H1 (cell line): Measurements from ENCODE around the gene ACAP3. TPM values are rescaled to one million over a fixed set of nuclear protein-coding genes. Genes with fewer than 3 reads are reported as not detected.

Source experiments
- CTCF ChIA-PET: fragments of 300-600 bp; sonication (Branson Sonifier 250); formaldehyde crosslinking; loops from one replicate; lab custom pipeline; 2021; ENCODE audit not compliant: partially characterized antibody; lab: Charles Lee
- POLR2A ChIA-PET: fragments of 300-600 bp; sonication (Branson Sonifier 250); formaldehyde crosslinking; loops from one replicate; lab custom pipeline; 2021; ENCODE audit warnings: inconsistent platforms; ENCODE audit not compliant: partially characterized antibody; lab: Charles Lee
- DNase-seq, 2 experiments: peaks; one replicate each; pipeline versions ENCODE4 v3.0.0 to v3.0.0-alpha.2; 2010 to 2022; ENCODE audit warnings: low spot score in 2 of 2, low read depth in 1 of 2, mixed read lengths in 1 of 2
- FAIRE-seq: peaks from 2 replicates; lab custom pipeline; 2011; peaks lifted over from hg19 to GRCh38; lab: Jason Lieb, UNC
- H2AFZ ChIP-seq: 2 replicates; pipeline ENCODE4 v1.8.1; 2012; ENCODE audit warnings: low read length, inconsistent platforms
- H2AK5ac ChIP-seq: 2 replicates; pipeline ENCODE4 v1.6.1; 2013; ENCODE audit warnings: low read depth, low read length
- H2BK120ac ChIP-seq: replicated peaks from 2 replicates; pipeline ENCODE3; 2013; ENCODE audit warnings: low read depth, low read length, inconsistent platforms
- H2BK12ac ChIP-seq: 2 replicates; pipeline ENCODE4 v1.6.1; 2013; ENCODE audit warnings: low read depth, low read length
- H2BK15ac ChIP-seq: 2 replicates; pipeline ENCODE4 v1.6.1; 2013; ENCODE audit warnings: low read length
- H2BK20ac ChIP-seq: 2 replicates; pipeline ENCODE4 v1.6.1; 2013; ENCODE audit warnings: low read length
- H2BK5ac ChIP-seq: 2 replicates; pipeline ENCODE4 v1.6.1; 2013; ENCODE audit warnings: low read depth, low read length
- H3K14ac ChIP-seq: 2 replicates; pipeline ENCODE4 v1.6.1; 2013; ENCODE audit warnings: inconsistent platforms; ENCODE audit not compliant: insufficient read length
- H3K18ac ChIP-seq: 2 replicates; pipeline ENCODE4 v1.6.1; 2013; ENCODE audit warnings: low read length; ENCODE audit errors: extremely low read depth
- H3K23ac ChIP-seq: 2 replicates; pipeline ENCODE4 v1.6.1; 2013; ENCODE audit warnings: inconsistent platforms; ENCODE audit not compliant: insufficient read length
- H3K23me2 ChIP-seq: 2 replicates; pipeline ENCODE4 v1.6.1; 2013; ENCODE audit warnings: low read depth, low read length
- H3K27ac ChIP-seq: 2 replicates; pipeline ENCODE4 v1.6.1; 2011; ENCODE audit warnings: low read depth, low read length, inconsistent platforms
- H3K27me3 ChIP-seq, 4 experiments: replicated peaks in 1 of 4; 1 replicate in 1 of 4; 2 replicates in 3 of 4; pipeline versions ENCODE4 v1.6.1 to v1.8.1; 2011 to 2013; ENCODE audit warnings: low read length in 3 of 4, mild to moderate bottlenecking in 3 of 4, inconsistent platforms in 2 of 4, mixed read lengths in 2 of 4, moderate library complexity in 1 of 4; ENCODE audit not compliant: control insufficient read depth in 3 of 4, insufficient read depth in 3 of 4; ENCODE audit errors: extremely low read depth in 1 of 4
- H3K36me3 ChIP-seq, 4 experiments: 2 replicates each; pipeline versions ENCODE4 v1.6.1 to v1.8.1; 2011 to 2013; ENCODE audit warnings: mild to moderate bottlenecking in 4 of 4, low read length in 3 of 4, moderate library complexity in 2 of 4, control low read depth in 1 of 4, inconsistent platforms in 1 of 4; ENCODE audit not compliant: insufficient read depth in 4 of 4, control insufficient read depth in 2 of 4
- H3K4ac ChIP-seq: replicated peaks from 2 replicates; pipeline ENCODE3; 2013; ENCODE audit warnings: low read length, low read depth, mixed read lengths, inconsistent platforms; ENCODE audit not compliant: insufficient read length
- H3K4me1 ChIP-seq, 4 experiments: replicated peaks in 1 of 4; 1 replicate in 1 of 4; 2 replicates in 3 of 4; pipeline versions ENCODE4 v1.6.1 to v1.8.1; 2011 to 2013; ENCODE audit warnings: low read length in 3 of 4, inconsistent platforms in 2 of 4, mixed read lengths in 1 of 4; ENCODE audit not compliant: insufficient read depth in 4 of 4, control insufficient read depth in 3 of 4
- H3K4me2 ChIP-seq, 2 experiments: 2 replicates each; pipeline versions ENCODE4 v1.6.1 to v1.8.1; 2011 to 2013; ENCODE audit warnings: low read depth in 2 of 2, low read length in 2 of 2, control low read depth in 1 of 2, inconsistent platforms in 1 of 2, mild to moderate bottlenecking in 1 of 2; ENCODE audit not compliant: insufficient read depth in 1 of 2
- H3K4me3 ChIP-seq, 4 experiments: fragments of 200-600, 300-600 bp in 1 of 4; sonication (generic), shearing (Covaris generic), sonication (Bioruptor Twin) in 1 of 4; 2 replicates each; pipeline versions ENCODE4 v1.5.1 to v1.8.1; 2011 to 2016; ENCODE audit warnings: low read length in 4 of 4, low read depth in 3 of 4, control low read depth in 2 of 4, inconsistent platforms in 2 of 4, mild to moderate bottlenecking in 2 of 4, mixed read lengths in 1 of 4, moderate library complexity in 1 of 4; ENCODE audit not compliant: insufficient read depth in 2 of 4; ENCODE audit errors: extremely low read depth in 1 of 4
- H3K56ac ChIP-seq: replicated peaks from 2 replicates; pipeline ENCODE3; 2013; ENCODE audit warnings: low read depth, mild to moderate bottlenecking, mixed read lengths, low read length, inconsistent platforms; ENCODE audit not compliant: insufficient read length
- H3K79me1 ChIP-seq: 2 replicates; pipeline ENCODE4 v1.6.1; 2013; ENCODE audit warnings: low read depth, low read length, control low read depth
- H3K79me2 ChIP-seq, 2 experiments: 2 replicates each; pipeline versions ENCODE4 v1.6.1 to v1.8.1; 2012 to 2013; ENCODE audit warnings: low read length in 2 of 2, mild to moderate bottlenecking in 2 of 2, inconsistent platforms in 1 of 2; ENCODE audit not compliant: insufficient read depth in 2 of 2, control insufficient read depth in 1 of 2
- H3K9ac ChIP-seq, 4 experiments: replicated peaks in 1 of 4; 1 replicate in 1 of 4; 2 replicates in 3 of 4; pipeline versions ENCODE4 v1.6.1 to v1.8.1; 2011 to 2013; ENCODE audit warnings: low read depth in 3 of 4, low read length in 3 of 4, control low read depth in 2 of 4, mild to moderate bottlenecking in 2 of 4, moderate library complexity in 2 of 4, inconsistent platforms in 1 of 4; ENCODE audit errors: extremely low read depth in 1 of 4
- H3K9me3 ChIP-seq, 2 experiments: 2 replicates each; pipeline versions ENCODE4 v1.6.1 to v1.8.1; 2012 to 2013; ENCODE audit warnings: mild to moderate bottlenecking in 2 of 2, moderate library complexity in 2 of 2, control low read depth in 1 of 2, inconsistent platforms in 1 of 2, low read depth in 1 of 2, low read length in 1 of 2, mixed read lengths in 1 of 2; ENCODE audit not compliant: insufficient read depth in 2 of 2
- H4K20me1 ChIP-seq, 2 experiments: replicated peaks in 1 of 2; 2 replicates each; pipeline versions ENCODE3 to v1.8.1; 2011 to 2013; ENCODE audit warnings: inconsistent platforms in 2 of 2, low read length in 2 of 2, mild to moderate bottlenecking in 1 of 2; ENCODE audit not compliant: insufficient read depth in 2 of 2, control insufficient read depth in 1 of 2
- H4K5ac ChIP-seq: 2 replicates; pipeline ENCODE4 v1.6.1; 2013; ENCODE audit warnings: low read length, low read depth, mixed read lengths, inconsistent platforms; ENCODE audit not compliant: insufficient read length
- H4K8ac ChIP-seq: 2 replicates; pipeline ENCODE4 v1.8.0; 2013; ENCODE audit warnings: mild to moderate bottlenecking, moderate library complexity, low read length, inconsistent platforms; ENCODE audit not compliant: insufficient read depth; ENCODE audit errors: extremely low read depth
- H4K91ac ChIP-seq: replicated peaks from 2 replicates; pipeline ENCODE3; 2013; ENCODE audit warnings: low read length, mixed read lengths, inconsistent platforms; ENCODE audit not compliant: insufficient read length
- ASH2L ChIP-seq: fragments of 200-600, 300-600 bp; sonication (generic); IDR thresholded peaks from one replicate; pipeline ENCODE4 v1.7.1; 2017; ENCODE audit warnings: low read length
- CBX5 ChIP-seq: fragments of 300-800, 300-1000 bp; sonication (generic); IDR thresholded peaks from 2 replicates; pipeline ENCODE4 v1.7.1; 2016; ENCODE audit warnings: antibody characterized with exemption, low read length, low read depth
- CBX8 ChIP-seq: fragments of 300-800, 300-1000 bp; sonication (generic); IDR thresholded peaks from 2 replicates; pipeline ENCODE4 v1.7.1; 2016; ENCODE audit warnings: low read depth, low read length, borderline replicate concordance
- CHD2 ChIP-seq: IDR thresholded peaks from 2 replicates; pipeline ENCODE4 v1.6.1; 2012; ENCODE audit warnings: low read length, improper control_type of control experiment
- PHF8 ChIP-seq: fragments of 200-600 bp; sonication (generic); conservative IDR thresholded peaks from 2 replicates; pipeline ENCODE4 v1.7.1; 2012; ENCODE audit warnings: low read depth, mild to moderate bottlenecking, inconsistent platforms, low read length, moderate library complexity
- RNF2 ChIP-seq: fragments of 200-900, 300-1000 bp; sonication (generic); IDR thresholded peaks from 2 replicates; pipeline ENCODE4 v1.7.1; 2016; ENCODE audit warnings: borderline replicate concordance, low read depth, mild to moderate bottlenecking, antibody characterized with exemption, low read length; ENCODE audit not compliant: poor library complexity, severe bottlenecking; ENCODE audit errors: missing control alignments
- RXRA ChIP-seq: IDR thresholded peaks from 2 replicates; pipeline ENCODE4 v1.6.1; 2011; ENCODE audit warnings: low read depth, mild to moderate bottlenecking, low read length, moderate library complexity; ENCODE audit not compliant: insufficient read depth
- SIN3A ChIP-seq, 2 experiments: IDR thresholded peaks in 1 of 2; conservative IDR thresholded peaks in 1 of 2; 2 replicates each; pipeline ENCODE4 v1.6.1; 2011 to 2012; ENCODE audit warnings: low read length in 2 of 2, improper control_type of control experiment in 1 of 2, low read depth in 1 of 2, mild to moderate bottlenecking in 1 of 2
- TAF7 ChIP-seq: optimal IDR thresholded peaks from 2 replicates; pipeline ENCODE3; 2011; ENCODE audit warnings: low read depth, mild to moderate bottlenecking, inconsistent platforms, low read length, moderate library complexity, borderline replicate concordance
- YY1 ChIP-seq: IDR thresholded peaks from 2 replicates; pipeline ENCODE4 v1.6.1; 2011; ENCODE audit warnings: low read depth, mild to moderate bottlenecking, low read length
- WGBS, 2 experiments: shearing (Covaris generic) in 1 of 2; methylation state at CpG; one replicate each; pipeline versions ENCODE4 v1.1.6 to v1.1.7; 2013 to 2015; ENCODE audit warnings: low lambda C conversion rate in 2 of 2, mixed read lengths in 2 of 2, inconsistent platforms in 1 of 2, low coverage in 1 of 2, missing lambda C conversion rate in 1 of 2; ENCODE audit not compliant: insufficient replicate concordance in 2 of 2, insufficient coverage in 1 of 2, insufficient read length in 1 of 2; ENCODE audit errors: extremely low coverage in 1 of 2, missing lambda C conversion rate in 1 of 2; 5-methylcytosine and 5-hydroxymethylcytosine counted together
- polyA plus RNA-seq, 7 experiments: library from polyadenylated mRNA; depleted of rRNA in 3 of 7; stranded (reverse) in 5 of 7; unstranded in 2 of 7; fragments of >200 nt in 5 of 7; fragments of 200-250 nt in 2 of 7; gene quantifications; 1 replicate in 5 of 7; 2 replicates in 1 of 7; 4 replicates in 1 of 7; pipeline versions ENCODE4 v1.2.1 to v1.2.3, GENCODE V29; 2011 to 2013; ENCODE audit warnings: missing spikeins in 2 of 7, mixed read lengths in 2 of 7
- total RNA-seq: library from RNA; stranded (reverse); fragmentation: NEBNext Ultra II Directional; extraction: Animal tissue kit (Norgen Biotek cat#: 25700); gene quantifications from 2 replicates; pipeline ENCODE4 v1.2.1, GENCODE V29; 2021

ACAP3 gene
- total and polyA plus RNA-seq, 2 of the 8 experiments (the other 6 are each of a cell fraction or from before 2014, with no cell fraction given) = 14.8 to 28.3 TPM

- H3K27ac ChIP-seq = no peak overlapping the region
- H3K36me3 ChIP-seq = peaks cover 2 to 27% (median 11%) of the 10 kb centered on the region in 4 experiments; a peak in 6 of 8 replicates
- peaks cover 0 to 5% of the 10 kb centered on the region in 2 experiments; a peak in 1 of 4 replicates for H3K9me3 ChIP-seq
- H2BK15ac ChIP-seq = no peak overlapping the region
- ChIA-PET CTCF (interaction anchor here (0.9 to 4.4 kb wide), 10 partner anchors 9 to 278 kb away, joined by 3 to 34 read pairs (median 3); no protein-coding TSS in a partner anchor), POLR2A (interaction anchor here (0.9 to 3.1 kb wide), 8 partner anchors 9 to 67 kb away, joined by 3 to 12 read pairs (median 4); no protein-coding TSS in a partner anchor)
- H3K27me3 ChIP-seq = no peaks in the 10 kb centered on the region; a peak in 1 of 7 replicates
- H2BK5ac ChIP-seq = no peak overlapping the region
- no peak overlapping the region for H2BK12ac ChIP-seq
- H3K14ac ChIP-seq = no peak overlapping the region
- no peak overlapping the region for H2BK120ac ChIP-seq
- no peak overlapping the region for H3K23ac ChIP-seq
- H4K8ac ChIP-seq = no peak overlapping the region; the same call in 1 of the 2 replicates
- no peak overlapping the region for H3K18ac ChIP-seq
- no peak overlapping the region for H3K4me2 ChIP-seq
- H3K9ac ChIP-seq = no peak overlapping the region
- H2BK20ac ChIP-seq = no peak overlapping the region
- DNase-seq = no peak
- H4K5ac ChIP-seq = no peak overlapping the region
- H2AK5ac ChIP-seq = no peak overlapping the region
- peaks cover 20 to 48% of the 10 kb centered on the region in 2 experiments for H4K20me1 ChIP-seq
- no peak overlapping the region for H2AFZ ChIP-seq
- H3K56ac ChIP-seq = no peak overlapping the region
- H3K79me1 ChIP-seq = peaks cover 27% of the 10 kb centered on the region
- H3K23me2 ChIP-seq = peaks cover 10% of the 10 kb centered on the region; the same call in 1 of the 2 replicates
- no peak for FAIRE-seq
- H4K91ac ChIP-seq = no peak overlapping the region
- H3K4me3 ChIP-seq = no peak overlapping the region
- peaks cover 0 to 28% of the 10 kb centered on the region in 2 experiments; a peak in 3 of 4 replicates for H3K79me2 ChIP-seq
- WGBS, 2 experiments = 93% methylated on average over 24 of the region's 24 CpGs; no CpG with 5 or more reads in 1 of the 2 experiments
- H3K4me1 ChIP-seq = peaks cover 0 to 16% (median 9%) of the 10 kb centered on the region in 4 experiments; a peak in 5 of 7 replicates
- H3K4ac ChIP-seq = no peak overlapping the region
- TF ChIP-seq YY1 (no peak), CHD2 (no peak), RXRA (no peak), ASH2L (no peak), CBX8 (no peak), SIN3A (conservative IDR thresholded peaks at IDR 0.05 in 1 of 2, IDR thresholded peaks at IDR 0.05 in 1 of 2; ENCODE audit: low read depth in 1 of 2, low read length in 2 of 2) (no peak), RNF2 (no peak), TAF7 (no peak), CBX5 (no peak), PHF8 (no peak)
Measured at GRCh38 chr1:1343811-1344421, 36.2 kb upstream of the ACAP3 start.
